SK-N-SH (cell line): ENCODE results near the gene TSPAN11.

Experiments used
- CTCF ChIP-seq: fragments of 200-600 bp; sonication (generic); IDR thresholded peaks from 2 replicates; pipeline ENCODE4 v1.6.1; 2017; ENCODE audit warnings: antibody characterized with exemption, mild to moderate bottlenecking, moderate library complexity
- EZH2phosphoT487 ChIP-seq: fragments of 200-600 bp; sonication (generic); IDR thresholded peaks from 2 replicates; pipeline ENCODE4 v1.6.1; 2017; ENCODE audit warnings: low read depth, mixed run types, mild to moderate bottlenecking, antibody characterized with exemption, moderate library complexity, borderline replicate concordance
- RCOR1 ChIP-seq: fragments of 150-350 bp; IDR thresholded peaks from 2 replicates; pipeline ENCODE4 v1.6.1; 2017; ENCODE audit warnings: antibody characterized with exemption, low read length

GRCh38 chr12:31020385-31021166, 94.0 kb downstream of the TSPAN11 start:
- TF ChIP-seq CTCF (no peak), RCOR1 (no peak), EZH2phosphoT487 (no peak)
